Activated CD4-positive, alpha-beta memory T cell treated with anti-CD3 and anti-CD28 coated beads, Interleukin-2, amount 10 ng/mL, durations not matched to agents 7 days and 5 days (primary cell): ENCODE results near the gene EMID1. TPM values are rescaled to one million over a fixed set of nuclear protein-coding genes. Genes with fewer than 3 reads are reported as not detected.

Experiments used
- CTCF ChIA-PET: fragments of 350-600 bp; sonication (Branson Sonifier 250); formaldehyde crosslinking; loops from one replicate; lab custom pipeline; 2021; ENCODE audit warnings: antibody characterized with exemption, inconsistent platforms; lab: Charles Lee
- POLR2A ChIA-PET: fragments of 350-600 bp; sonication (Branson Sonifier 250); formaldehyde crosslinking; loops from one replicate; lab custom pipeline; 2021; ENCODE audit warnings: antibody characterized with exemption; lab: Charles Lee
- DNase-seq: peaks from one replicate; pipeline ENCODE4 v3.0.0-alpha.2; 2020
- H3K27ac Mint-ChIP-seq: one replicate; pipeline ENCODE4 v1.8.0; 2021; ENCODE audit warnings: mild to moderate bottlenecking, mixed read lengths
- H3K27me3 Mint-ChIP-seq: one replicate; pipeline ENCODE4 v1.8.0; 2021; ENCODE audit warnings: mixed read lengths
- H3K36me3 Mint-ChIP-seq: one replicate; pipeline ENCODE4 v1.8.0; 2021; ENCODE audit warnings: low read depth, mixed read lengths
- H3K4me1 Mint-ChIP-seq: one replicate; pipeline ENCODE4 v1.8.0; 2021; ENCODE audit warnings: mixed read lengths
- H3K4me3 Mint-ChIP-seq: one replicate; pipeline ENCODE4 v1.8.0; 2021; ENCODE audit warnings: mild to moderate bottlenecking, mixed read lengths
- H3K9me3 Mint-ChIP-seq: one replicate; pipeline ENCODE4 v1.8.0; 2021; ENCODE audit warnings: mixed read lengths
- total RNA-seq, 2 experiments: library from RNA; stranded (reverse); gene quantifications; one replicate each; pipeline ENCODE4 v1.2.3, GENCODE V29; 2021

Gene EMID1
- under 1 TPM in 1 of 2 experiments, not detected in 1; 0.18 TPM for total RNA-seq

- Mint-ChIP-seq H3K27me3 (peaks cover 51% of the 10 kb centered on the region), H3K9me3 (no peaks in the 10 kb centered on the region), H3K36me3 (no peaks in the 10 kb centered on the region), H3K4me3 (peak within 1 kb of the TSS; percentile 39), H3K27ac (no peak within 1 kb of the TSS), H3K4me1 (peaks cover 33% of the 10 kb centered on the region)
- POLR2A ChIA-PET = interaction anchor here (0.8 to 2.0 kb wide), 4 partner anchors 40 to 129 kb away, joined by 3 to 5 read pairs (median 3); partner anchors contain the start of gene EWSR1
- CTCF ChIA-PET = interaction anchor here (1.2 kb wide), 2 partner anchors 37 to 40 kb away, joined by 4 to 7 read pairs; no protein-coding TSS in a partner anchor
- no peak for DNase-seq
These were observed at the start of gene EMID1 for GRCh38 chr22:29205594-29206371. Gene EMID1, plus strand, starts transcription at chr22:29205896. Its CDS starts 143 bp downstream, at chr22:29206039.

- Mint-ChIP-seq H3K27me3 (peaks cover 31% of the 10 kb centered on the region), H3K9me3 (no peaks in the 10 kb centered on the region), H3K4me3 (no peak overlapping the region), H3K27ac (no peak overlapping the region), H3K36me3 (no peaks in the 10 kb centered on the region), H3K4me1 (peaks cover 23% of the 10 kb centered on the region)
- CTCF ChIA-PET = interaction anchor here (1.4 to 3.1 kb wide), 2 partner anchors 90 to 115 kb away, joined by 4 to 9 read pairs; no protein-coding TSS in a partner anchor
- no peak for DNase-seq
- POLR2A ChIA-PET = no interaction called here
These were observed 49.7 kb upstream of the EMID1 start for GRCh38 chr22:29155966-29156365.

GRCh38 chr22:29156507-29156906 is 49.2 kb upstream of the EMID1 start:
- Mint-ChIP-seq H3K27ac (no peak overlapping the region), H3K36me3 (no peaks in the 10 kb centered on the region), H3K9me3 (no peaks in the 10 kb centered on the region), H3K4me1 (peaks cover 23% of the 10 kb centered on the region), H3K4me3 (no peak overlapping the region), H3K27me3 (peaks cover 32% of the 10 kb centered on the region)
- ChIA-PET CTCF (interaction anchor here (1.4 kb wide), 1 partner anchor 89 kb away, joined by 4 read pairs; no protein-coding TSS in a partner anchor), POLR2A (no interaction called here)
- no peak for DNase-seq

- ChIA-PET CTCF (no interaction called here), POLR2A (no interaction called here)
- Mint-ChIP-seq H3K4me1 (peaks cover 20% of the 10 kb centered on the region), H3K27ac (no peak overlapping the region), H3K36me3 (no peaks in the 10 kb centered on the region), H3K4me3 (no peak overlapping the region), H3K9me3 (no peaks in the 10 kb centered on the region), H3K27me3 (peaks cover 22% of the 10 kb centered on the region)
- DNase-seq = no peak
These were observed 47.7 kb upstream of the EMID1 start for GRCh38 chr22:29157759-29158535.

GRCh38 chr22:29158546-29158945 is 47.1 kb upstream of the EMID1 start:
- ChIA-PET CTCF (no interaction called here), POLR2A (no interaction called here)
- peaks cover 18% of the 10 kb centered on the region for H3K27me3 Mint-ChIP-seq
- no peak for DNase-seq
- H3K9me3 Mint-ChIP-seq = no peaks in the 10 kb centered on the region
- H3K4me3 Mint-ChIP-seq = no peak overlapping the region
- H3K4me1 Mint-ChIP-seq = peaks cover 18% of the 10 kb centered on the region
- H3K27ac Mint-ChIP-seq = no peak overlapping the region
- no peaks in the 10 kb centered on the region for H3K36me3 Mint-ChIP-seq

GRCh38 chr22:29163808-29164207 is 41.9 kb upstream of the EMID1 start:
- Mint-ChIP-seq H3K36me3 (peaks cover 3% of the 10 kb centered on the region), H3K27me3 (peaks cover 21% of the 10 kb centered on the region), H3K9me3 (no peaks in the 10 kb centered on the region), H3K4me1 (peaks cover 30% of the 10 kb centered on the region), H3K4me3 (no peak overlapping the region), H3K27ac (no peak overlapping the region)
- ChIA-PET POLR2A (no interaction called here), CTCF (interaction anchor here (1.1 kb wide), 1 partner anchor 10 kb away, joined by 3 read pairs; no protein-coding TSS in a partner anchor)
- DNase-seq = no peak

- ChIA-PET POLR2A (no interaction called here), CTCF (no interaction called here)
- H3K36me3 Mint-ChIP-seq = peaks cover 3% of the 10 kb centered on the region
- no peak overlapping the region for H3K27ac Mint-ChIP-seq
- H3K4me3 Mint-ChIP-seq = no peak overlapping the region
- H3K9me3 Mint-ChIP-seq = no peaks in the 10 kb centered on the region
- H3K4me1 Mint-ChIP-seq = peaks cover 27% of the 10 kb centered on the region
- DNase-seq = no peak
- peaks cover 17% of the 10 kb centered on the region for H3K27me3 Mint-ChIP-seq
These were observed 40.2 kb upstream of the EMID1 start for GRCh38 chr22:29165321-29166060.

GRCh38 chr22:29166180-29166579 is 39.5 kb upstream of the EMID1 start:
- DNase-seq = no peak
- H3K27ac Mint-ChIP-seq = no peak overlapping the region
- H3K36me3 Mint-ChIP-seq = peaks cover 3% of the 10 kb centered on the region
- POLR2A ChIA-PET = no interaction called here
- H3K27me3 Mint-ChIP-seq = peaks cover 12% of the 10 kb centered on the region
- no peaks in the 10 kb centered on the region for H3K9me3 Mint-ChIP-seq
- H3K4me1 Mint-ChIP-seq = peaks cover 22% of the 10 kb centered on the region
- no peak overlapping the region for H3K4me3 Mint-ChIP-seq
- CTCF ChIA-PET = no interaction called here

GRCh38 chr22:29167032-29167911 is 38.4 kb upstream of the EMID1 start:
- Mint-ChIP-seq H3K27me3 (peaks cover 18% of the 10 kb centered on the region), H3K36me3 (peaks cover 3% of the 10 kb centered on the region), H3K27ac (peak overlapping the region; percentile 64), H3K4me3 (peak overlapping the region; percentile 25), H3K4me1 (peaks cover 22% of the 10 kb centered on the region), H3K9me3 (no peaks in the 10 kb centered on the region)
- peak; percentile 71 for DNase-seq
- CTCF ChIA-PET = no interaction called here
- POLR2A ChIA-PET = interaction anchor here (0.7 kb wide), 1 partner anchor 36 kb away, joined by 3 read pairs; no protein-coding TSS in a partner anchor

- POLR2A ChIA-PET = no interaction called here
- Mint-ChIP-seq H3K27ac (no peak overlapping the region), H3K27me3 (peaks cover 33% of the 10 kb centered on the region), H3K4me3 (no peak overlapping the region), H3K36me3 (peaks cover 12% of the 10 kb centered on the region), H3K4me1 (peaks cover 12% of the 10 kb centered on the region), H3K9me3 (peaks cover 9% of the 10 kb centered on the region)
- CTCF ChIA-PET = no interaction called here
- DNase-seq = no peak
These were observed 34.0 kb upstream of the EMID1 start for GRCh38 chr22:29171721-29172120.

- Mint-ChIP-seq H3K36me3 (peaks cover 12% of the 10 kb centered on the region), H3K27me3 (peaks cover 35% of the 10 kb centered on the region), H3K4me1 (peaks cover 7% of the 10 kb centered on the region), H3K9me3 (peaks cover 9% of the 10 kb centered on the region), H3K4me3 (no peak overlapping the region), H3K27ac (no peak overlapping the region)
- CTCF ChIA-PET = no interaction called here
- no peak for DNase-seq
- POLR2A ChIA-PET = no interaction called here
These were observed 33.5 kb upstream of the EMID1 start for GRCh38 chr22:29172216-29172615.

GRCh38 chr22:29175312-29175835 is 30.3 kb upstream of the EMID1 start:
- peaks cover 10% of the 10 kb centered on the region for H3K36me3 Mint-ChIP-seq
- ChIA-PET CTCF (interaction anchor here (1.2 kb wide), 1 partner anchor 134 kb away, joined by 3 read pairs; no protein-coding TSS in a partner anchor), POLR2A (no interaction called here)
- no peaks in the 10 kb centered on the region for H3K4me1 Mint-ChIP-seq
- DNase-seq = no peak
- H3K9me3 Mint-ChIP-seq = peaks cover 9% of the 10 kb centered on the region
- peaks cover 32% of the 10 kb centered on the region for H3K27me3 Mint-ChIP-seq
- H3K4me3 Mint-ChIP-seq = no peak overlapping the region
- no peak overlapping the region for H3K27ac Mint-ChIP-seq
